HG03460 (cell line): ENCODE results near the gene DSC2.
"Not testable (repeated sequence)": the region's sequence is repeated elsewhere in the genome, so short reads cannot be mapped to it uniquely, and the experiment has no call there.

ENCODE experiments used
- ATAC-seq: cut with Tn5 transposase; IDR thresholded peaks from one replicate; pipeline ENCODE4 v1.9.1; 2021; ENCODE audit not compliant: unreplicated experiment

The DSC2 gene

DNA sequence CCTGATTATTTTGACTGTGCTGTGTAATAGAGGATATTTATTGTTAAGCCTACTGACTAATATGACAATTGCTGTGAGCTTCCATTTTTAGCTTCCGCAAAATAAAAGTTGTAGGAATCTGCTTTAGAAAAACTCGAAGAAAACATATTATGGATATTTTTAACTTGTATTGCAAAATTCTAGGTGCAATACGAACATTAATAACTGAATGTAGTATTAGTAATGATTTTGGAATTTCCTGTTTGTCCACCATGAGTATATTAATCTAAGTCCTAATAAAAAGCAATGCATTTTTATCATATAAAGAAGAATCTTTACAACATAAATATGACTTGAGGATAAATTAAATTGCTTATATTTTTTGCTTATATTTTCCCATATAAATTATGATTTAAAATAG, 57.3 kb downstream of the DSC2 start:
- no peak for ATAC-seq

DNA sequence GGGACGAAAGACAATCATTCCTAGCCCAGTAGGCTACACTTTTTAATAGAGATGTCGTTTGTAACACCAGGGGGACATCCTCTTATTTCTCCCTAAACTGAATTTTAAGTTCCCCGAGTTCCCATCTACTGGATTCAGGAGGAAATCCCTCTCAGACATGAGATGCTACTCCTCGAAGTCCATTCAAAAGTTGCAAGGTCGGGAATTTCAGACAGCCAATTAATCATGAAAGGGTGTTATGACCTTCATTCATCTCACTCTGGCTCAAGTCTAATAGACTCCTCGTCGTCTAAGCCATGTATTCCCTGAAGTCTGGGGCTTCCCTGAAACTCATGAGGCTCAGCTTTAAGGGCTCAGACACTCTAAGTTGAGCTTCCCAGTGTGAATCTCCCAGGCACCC, 58.5 kb downstream of the DSC2 start:
- no peak for ATAC-seq

DNA sequence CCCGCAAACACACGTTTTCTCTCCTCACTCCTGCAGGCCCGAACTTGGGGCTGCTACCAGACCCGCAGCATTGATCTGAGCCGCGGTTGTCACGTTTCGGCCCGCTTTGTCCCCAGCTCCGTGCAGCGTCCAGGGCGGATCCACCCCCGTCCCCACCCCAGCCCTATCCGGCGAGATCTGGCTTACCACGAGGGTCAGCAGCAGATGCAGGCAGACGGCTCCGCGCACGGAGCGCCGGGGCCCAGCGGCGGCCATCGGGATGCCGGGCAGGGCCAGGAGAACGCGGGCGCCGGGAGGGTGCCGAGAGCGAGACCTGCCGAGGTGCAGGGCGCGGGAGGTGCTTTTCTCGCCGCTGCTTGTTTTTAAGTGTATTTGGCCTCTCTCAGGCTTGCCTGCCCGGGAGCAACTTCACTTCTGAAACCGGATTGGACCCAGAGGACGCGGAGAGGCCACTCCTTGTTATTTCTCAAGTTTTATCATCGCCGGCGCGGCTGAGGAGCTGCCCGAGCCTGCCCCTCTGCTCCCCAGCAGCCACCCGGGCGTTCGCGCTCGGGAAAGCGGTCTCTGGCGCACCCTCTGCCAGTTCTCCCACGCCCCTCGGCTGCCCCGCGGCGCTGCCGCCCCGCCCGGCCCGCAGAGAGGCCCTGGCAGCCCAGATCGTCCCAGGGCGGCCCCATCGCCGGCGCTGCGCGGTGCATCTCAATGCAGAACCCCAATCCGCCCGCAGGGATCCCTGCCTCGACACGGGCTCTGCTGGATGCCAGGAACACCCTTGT, 59.6 kb downstream of the DSC2 start, which contains the start of gene DSC3:
DSC3 (minus strand) TSS at position 337 of the 776 bp plus-strand sequence; CDS start at position 255, 82 bp downstream.
- no peak for ATAC-seq

DNA sequence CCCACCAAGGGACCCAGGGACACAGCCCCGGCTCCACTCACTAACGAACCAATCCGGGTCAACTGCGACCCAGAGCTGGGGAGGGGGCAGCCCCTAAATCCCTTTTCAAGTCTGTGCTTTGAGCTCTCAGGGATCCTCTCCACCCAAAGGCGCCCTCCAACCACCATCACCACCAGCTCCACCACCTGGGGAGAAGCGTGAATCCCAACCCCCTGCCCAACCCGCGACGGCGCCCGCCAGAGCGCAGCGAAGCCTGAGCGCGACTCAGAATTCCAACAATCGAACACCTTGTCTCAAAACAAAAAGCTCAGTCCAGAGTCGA, 60.2 kb downstream of the DSC2 start:
- no peak for ATAC-seq

GRCh38 chr18:31041271-31042083, 60.7 kb downstream of the DSC2 start:
- no peak for ATAC-seq

- no peak for ATAC-seq
Measured at GRCh38 chr18:31040686-31041270, 61.4 kb downstream of the DSC2 start.

GRCh38 chr18:31039426-31039825, 62.8 kb downstream of the DSC2 start:
- no peak for ATAC-seq

DNA sequence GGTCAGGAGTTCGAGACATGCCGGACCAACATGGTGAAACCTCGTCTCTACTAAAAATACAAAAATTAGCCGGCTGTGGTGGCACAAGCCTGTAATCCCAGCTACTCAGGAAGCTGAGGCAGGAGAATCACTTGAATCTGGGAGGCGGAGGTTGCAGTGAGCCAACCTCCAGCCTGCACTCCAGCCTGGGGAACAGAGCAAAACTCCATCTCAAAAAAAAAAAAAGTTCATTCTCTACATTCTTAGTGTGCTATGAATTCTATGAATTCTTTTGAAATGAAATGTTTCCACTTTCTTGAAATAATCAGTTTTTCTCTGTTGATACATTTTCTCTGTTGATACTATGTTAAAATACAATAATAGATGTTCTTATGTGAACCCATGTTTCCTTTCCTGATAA, 64.5 kb downstream of the DSC2 start:
- not testable (repeated sequence) for ATAC-seq

- ATAC-seq = no peak
Measured at GRCh38 chr18:31034541-31034940, 67.7 kb downstream of the DSC2 start.

DNA sequence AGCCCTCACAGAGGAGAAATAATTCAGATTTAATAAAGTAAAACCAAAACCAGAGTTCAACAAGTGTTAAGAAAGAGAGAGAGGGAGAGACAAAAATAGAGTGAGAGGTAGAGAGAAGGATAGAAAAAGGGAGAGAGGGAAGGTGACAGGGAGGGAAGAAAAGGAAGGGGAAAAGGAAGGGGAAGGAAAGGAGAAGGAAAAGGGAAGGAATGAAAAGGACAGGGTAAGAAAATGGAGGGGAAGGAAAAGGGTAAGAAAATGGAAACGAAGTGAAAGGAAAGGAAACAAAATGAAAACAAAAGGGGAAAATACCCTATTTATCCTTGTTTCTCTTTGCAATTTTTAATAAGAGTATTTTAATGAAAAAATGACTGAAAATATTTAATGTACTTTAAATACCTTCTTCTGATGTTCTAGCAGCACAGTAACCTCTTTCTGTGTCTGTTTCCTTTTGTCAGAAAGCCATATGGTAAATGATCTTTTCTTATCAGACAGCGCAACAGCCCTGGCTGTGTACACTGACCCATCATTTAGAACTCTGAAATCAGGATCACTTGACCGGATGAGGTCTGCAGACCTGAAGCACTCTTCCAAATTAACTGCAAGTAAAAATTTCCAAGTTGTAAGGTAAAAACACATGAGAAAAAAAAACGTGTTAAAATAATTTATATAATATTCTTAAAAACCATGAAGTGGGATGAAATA, 71.5 kb downstream of the DSC2 start:
- ATAC-seq = no peak

DNA sequence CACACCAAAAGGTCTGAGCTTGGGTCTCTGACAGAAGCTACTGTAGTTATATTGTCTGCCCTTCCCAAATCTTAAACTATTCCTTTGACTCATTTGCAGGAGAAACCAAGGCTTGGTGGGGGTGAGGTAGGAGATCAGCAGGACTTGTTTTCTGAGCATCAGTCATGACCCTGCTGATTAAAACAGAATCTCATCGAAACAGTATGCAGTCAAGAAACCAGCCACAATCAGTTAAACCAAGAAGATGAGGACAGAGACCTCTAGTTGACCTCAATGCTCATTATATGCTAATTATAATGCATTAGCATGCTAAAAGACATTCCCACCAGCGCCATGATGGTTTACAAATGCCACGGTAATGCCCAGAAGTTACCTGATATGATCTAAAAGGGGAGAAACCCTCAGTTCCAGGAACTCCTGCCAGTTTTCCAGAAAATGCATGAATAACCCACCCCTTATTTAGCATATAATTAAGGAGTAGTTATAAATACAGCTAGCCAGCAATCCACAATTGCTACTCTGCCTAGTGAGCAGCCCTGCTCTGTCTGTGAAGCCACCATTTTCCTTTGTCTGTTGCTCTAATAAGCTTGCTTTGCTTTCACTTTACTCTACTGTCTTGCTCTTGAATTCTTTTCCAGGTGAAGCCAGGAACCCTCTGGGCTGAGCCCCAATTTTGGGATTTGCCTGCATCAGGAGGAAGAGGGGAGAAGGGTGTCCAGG, 86.3 kb downstream of the DSC2 start:
- ATAC-seq = no peak

DNA sequence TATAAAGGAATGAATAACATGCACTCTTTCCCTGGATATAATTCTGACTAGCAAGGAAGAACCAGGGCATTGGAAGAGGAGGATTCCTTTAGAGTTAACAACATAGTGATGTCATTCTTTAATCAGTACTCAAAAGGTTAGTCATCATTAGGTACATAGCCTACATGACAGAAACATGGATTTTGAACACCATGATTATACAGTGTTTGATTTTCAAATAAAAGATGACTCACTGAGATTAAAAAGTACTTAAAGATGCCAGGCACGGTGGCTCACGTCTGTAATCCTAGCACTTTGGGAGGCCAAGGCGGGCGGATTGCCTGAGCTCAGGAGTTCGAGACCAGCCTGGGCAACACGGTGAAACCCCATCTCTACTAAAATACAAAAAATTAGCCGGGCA, 90.8 kb downstream of the DSC2 start:
- ATAC-seq = not testable (repeated sequence)

GRCh38 chr18:31010601-31011000, 91.6 kb downstream of the DSC2 start:
- ATAC-seq = no peak
